CD14-positive monocyte (primary cell): ENCODE results near the gene MROH2B. TPM values are rescaled to one million over a fixed set of nuclear protein-coding genes. Genes with fewer than 3 reads are reported as not detected.
"Not testable (repeated sequence)": the region's sequence is repeated elsewhere in the genome, so short reads cannot be mapped to it uniquely, and the experiment has no call there.

ENCODE experiments used
- DNase-seq, 3 donors: peaks; one replicate each; pipeline ENCODE4 v3.0.0-alpha.2; 2011 to 2022
- H2AFZ ChIP-seq: 2 replicates; pipeline ENCODE4 v1.6.0; 2012; ENCODE audit warnings: mild to moderate bottlenecking, low read depth, low read length, inconsistent platforms; ENCODE audit not compliant: insufficient read depth, poor library complexity, severe bottlenecking
- H3K27ac ChIP-seq, 2 donors: 1 replicate in 1 of 2; 2 replicates in 1 of 2; pipeline ENCODE4 v1.5.1; 2012 to 2013; ENCODE audit warnings: low read length in 2 of 2, control low read depth in 1 of 2, inconsistent platforms in 1 of 2, low read depth in 1 of 2, mild to moderate bottlenecking in 1 of 2
- H3K27me3 ChIP-seq, 2 donors: one replicate each; pipeline versions ENCODE4 v1.6.0 to v1.6.1; 2011 to 2013; ENCODE audit warnings: low read length in 2 of 2; ENCODE audit not compliant: control insufficient read depth in 2 of 2, insufficient read depth in 2 of 2
- H3K36me3 ChIP-seq, 2 donors: replicated peaks in 1 of 2; 1 replicate in 1 of 2; 2 replicates in 1 of 2; pipeline versions ENCODE4 v1.5.1 to v1.6.1; 2012 to 2013; ENCODE audit warnings: low read length in 2 of 2, control low read depth in 1 of 2, inconsistent platforms in 1 of 2, mild to moderate bottlenecking in 1 of 2; ENCODE audit not compliant: insufficient read depth in 2 of 2, control insufficient read depth in 1 of 2
- H3K4me1 ChIP-seq, 2 donors: 1 replicate in 1 of 2; 2 replicates in 1 of 2; pipeline versions ENCODE4 v1.5.1 to v1.6.1; 2012 to 2013; ENCODE audit warnings: low read length in 2 of 2, control low read depth in 1 of 2, inconsistent platforms in 1 of 2, mild to moderate bottlenecking in 1 of 2, moderate library complexity in 1 of 2; ENCODE audit not compliant: insufficient read depth in 2 of 2, control insufficient read depth in 1 of 2
- H3K4me2 ChIP-seq: replicated peaks from 2 replicates; pipeline ENCODE3; 2012; ENCODE audit warnings: low read length, moderate library complexity, mild to moderate bottlenecking; ENCODE audit not compliant: poor library complexity, severe bottlenecking; ENCODE audit errors: extremely low read depth
- H3K4me3 ChIP-seq, 3 experiments: fragments of 200-600 bp in 1 of 3; sonication (generic) in 1 of 3; replicated peaks in 1 of 3; 1 replicate in 2 of 3; 2 replicates in 1 of 3; pipeline ENCODE4 v1.5.1; 2011 to 2013; ENCODE audit warnings: low read length in 3 of 3, mild to moderate bottlenecking in 3 of 3, control low read depth in 2 of 3, low read depth in 2 of 3, inconsistent platforms in 1 of 3, moderate library complexity in 1 of 3
- H3K79me2 ChIP-seq: 2 replicates; pipeline ENCODE4 v1.6.0; 2012; ENCODE audit warnings: mild to moderate bottlenecking, control low read depth, inconsistent platforms, low read length, moderate library complexity; ENCODE audit not compliant: insufficient read depth
- H3K9ac ChIP-seq: 2 replicates; pipeline ENCODE4 v1.6.0; 2017; ENCODE audit warnings: low read length, mild to moderate bottlenecking; ENCODE audit not compliant: insufficient read depth, poor library complexity, severe bottlenecking
- H3K9me3 ChIP-seq, 2 donors: replicated peaks in 1 of 2; 1 replicate in 1 of 2; 2 replicates in 1 of 2; pipeline versions ENCODE4 v1.5.1 to v1.6.1; 2012 to 2013; ENCODE audit warnings: low read length in 2 of 2, control low read depth in 1 of 2; ENCODE audit not compliant: control insufficient read depth in 1 of 2, insufficient read depth in 1 of 2
- H4K20me1 ChIP-seq: 2 replicates; pipeline ENCODE4 v1.6.0; 2012; ENCODE audit warnings: mild to moderate bottlenecking, low read length, control low read depth, moderate library complexity; ENCODE audit not compliant: insufficient read depth
- H3K27ac Mint-ChIP-seq, 7 donors: one replicate each; pipeline ENCODE4 v1.8.0; 2020; ENCODE audit warnings: mild to moderate bottlenecking in 7 of 7, mixed read lengths in 7 of 7, moderate library complexity in 6 of 7, inconsistent platforms in 2 of 7
- H3K27me3 Mint-ChIP-seq, 3 donors: one replicate each; pipeline ENCODE4 v1.8.0; 2021 to 2022; ENCODE audit warnings: low read depth in 3 of 3, mild to moderate bottlenecking in 3 of 3, mixed read lengths in 3 of 3, moderate library complexity in 3 of 3, inconsistent platforms in 1 of 3
- H3K36me3 Mint-ChIP-seq, 2 donors: one replicate each; pipeline ENCODE4 v1.8.0; 2020; ENCODE audit warnings: mixed read lengths in 2 of 2, inconsistent platforms in 1 of 2, mild to moderate bottlenecking in 1 of 2
- H3K4me1 Mint-ChIP-seq: one replicate; pipeline ENCODE4 v1.8.0; 2020; ENCODE audit warnings: mild to moderate bottlenecking, mixed read lengths
- H3K4me3 Mint-ChIP-seq, 2 donors: one replicate each; pipeline ENCODE4 v1.8.0; 2020; ENCODE audit warnings: mild to moderate bottlenecking in 2 of 2, mixed read lengths in 2 of 2, moderate library complexity in 1 of 2
- H3K9me3 Mint-ChIP-seq, 7 donors: one replicate each; pipeline ENCODE4 v1.8.0; 2020 to 2022; ENCODE audit warnings: mixed read lengths in 7 of 7, mild to moderate bottlenecking in 6 of 7, moderate library complexity in 6 of 7, inconsistent platforms in 2 of 7
- CTCF ChIP-seq: fragments of 200-600 bp; IDR thresholded peaks from one replicate; pipeline ENCODE4 v1.8.0; 2022; ENCODE audit warnings: antibody characterized with exemption, mild to moderate bottlenecking
- WGBS: methylation state at CpG from one replicate; pipeline ENCODE4 v1.1.5; 2013; ENCODE audit warnings: missing lambda C conversion rate; ENCODE audit not compliant: insufficient coverage; 5-methylcytosine and 5-hydroxymethylcytosine counted together
- intact Hi-C, 2 donors: fragments of 100-400 bp; cut with micrococcal nuclease; formaldehyde crosslinking; loops; one replicate each; pipeline versions ENCODE4 v1.15.0 to v1.15.1; 2023
- polyA plus RNA-seq, 3 donors: library from polyadenylated mRNA; depleted of rRNA in 1 of 3; unstranded in 2 of 3; stranded (reverse) in 1 of 3; fragments of 300-500 nt in 2 of 3; fragments of >200 nt in 1 of 3; fragmentation: Illumina TruSeq in 2 of 3; gene quantifications; 1 replicate in 2 of 3; 2 replicates in 1 of 3; pipeline ENCODE4 v1.2.3, GENCODE V29; 2012 to 2021

The MROH2B gene
- polyA plus RNA-seq, 3 donors = not detected

DNA sequence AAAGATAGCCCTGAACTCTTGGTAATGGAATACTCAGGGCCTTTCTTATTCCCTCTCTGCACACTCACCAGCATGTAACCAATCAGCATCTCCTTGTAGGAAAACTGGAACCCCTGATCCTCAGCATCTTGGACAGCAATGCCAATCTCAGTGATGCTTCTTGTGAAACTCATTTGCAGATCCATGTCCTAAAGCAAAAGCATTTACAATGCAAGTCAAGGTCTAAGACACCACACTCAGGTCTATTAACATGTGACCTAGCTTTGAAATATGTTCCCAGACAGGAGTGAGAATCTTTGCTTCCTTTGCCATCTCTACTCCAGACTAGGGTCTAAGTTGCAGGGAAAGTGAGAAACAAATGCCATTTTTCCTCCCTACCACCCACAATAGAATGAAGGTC is 38.2 kb downstream of the MROH2B start:
- Histone ChIP-seq H3K9me3 (peaks cover 0 to 2% of the 10 kb centered on the region in 2 donors), H3K4me1 (no peaks in the 10 kb centered on the region), H3K4me2 (no peak overlapping the region), H2AFZ (no peak overlapping the region), H3K9ac (no peak overlapping the region), H4K20me1 (no peaks in the 10 kb centered on the region), H3K36me3 (no peaks in the 10 kb centered on the region), H3K27ac (no peak overlapping the region), H3K4me3 (no peak overlapping the region), H3K79me2 (no peaks in the 10 kb centered on the region), H3K27me3 (no peaks in the 10 kb centered on the region)
- no peak overlapping the region for H3K4me3 Mint-ChIP-seq
- no peak for DNase-seq
- peaks cover 0 to 2% (median 0%) of the 10 kb centered on the region in 3 donors for H3K27me3 Mint-ChIP-seq
- no peak for TF ChIP-seq CTCF
- intact Hi-C loops = no loop called here
- H3K36me3 Mint-ChIP-seq = no peaks in the 10 kb centered on the region
- H3K9me3 Mint-ChIP-seq = peaks cover 0 to 8% (median 2%) of the 10 kb centered on the region in 7 donors
- no peaks in the 10 kb centered on the region for H3K4me1 Mint-ChIP-seq
- H3K27ac Mint-ChIP-seq = no peak overlapping the region

GRCh38 chr5:41022600-41022999 is 48.5 kb downstream of the MROH2B start:
- H3K27ac ChIP-seq, H4K20me1 ChIP-seq, H2AFZ ChIP-seq, H3K4me3 ChIP-seq, H3K27me3 Mint-ChIP-seq, DNase-seq, H3K36me3 Mint-ChIP-seq, H3K27ac Mint-ChIP-seq, H3K4me3 Mint-ChIP-seq, H3K4me1 Mint-ChIP-seq, H3K9ac ChIP-seq, H3K27me3 ChIP-seq, intact Hi-C loops, H3K4me2 ChIP-seq, H3K79me2 ChIP-seq, H3K4me1 ChIP-seq, H3K36me3 ChIP-seq: not testable (repeated sequence)
- peaks cover 6 to 31% (median 16%) of the 10 kb centered on the region in 7 donors for H3K9me3 Mint-ChIP-seq
- 95% methylated on average over 7 of the region's 8 CpGs for WGBS
- peaks cover 11 to 15% of the 10 kb centered on the region in 2 donors for H3K9me3 ChIP-seq
